HepG2 (cell line): ENCODE data around the gene RANBP3. TPM values are rescaled to one million over a fixed set of nuclear protein-coding genes. Genes with fewer than 3 reads are reported as not detected.

Source experiments
- ARNT ChIP-seq: fragments of 450-650 bp; IDR thresholded peaks from 2 replicates; pipeline ENCODE4 v1.6.1; 2017
- FOXO1 ChIP-seq: sonication (generic); formaldehyde crosslinking; IDR thresholded peaks from 2 replicates; pipeline ENCODE4 v1.4.0; 2020; ENCODE audit warnings: missing genetic modification reagents
- MXI1 ChIP-seq: IDR thresholded peaks from 3 replicates; pipeline ENCODE4 v1.6.1; 2012; ENCODE audit warnings: low read depth, low read length, inconsistent platforms, borderline replicate concordance
- REPIN1 ChIP-seq: sonication (generic); formaldehyde crosslinking; IDR thresholded peaks from 2 replicates; pipeline ENCODE4 v1.8.0; 2022; ENCODE audit warnings: missing genetic modification reagents, low read depth, mild to moderate bottlenecking, borderline replicate concordance
- SOX5 ChIP-seq: IDR thresholded peaks from 2 replicates; pipeline ENCODE4 v1.6.1; 2016; ENCODE audit warnings: borderline replicate concordance
- ZNF10 ChIP-seq: sonication (generic); formaldehyde crosslinking; IDR thresholded peaks from 2 replicates; pipeline ENCODE4 v1.4.0; 2020; ENCODE audit warnings: mild to moderate bottlenecking, low read depth, missing genetic modification reagents, borderline replicate concordance
- ZNF101 ChIP-seq: sonication (generic); formaldehyde crosslinking; IDR thresholded peaks from 2 replicates; pipeline ENCODE4 v1.4.0; 2020; ENCODE audit warnings: mild to moderate bottlenecking, low read depth, missing genetic modification reagents, borderline replicate concordance
- ZNF160 ChIP-seq: sonication (generic); formaldehyde crosslinking; IDR thresholded peaks from 2 replicates; pipeline ENCODE4 v1.8.0; 2022; ENCODE audit warnings: mild to moderate bottlenecking, inconsistent platforms, missing genetic modification reagents
- ZNF75D ChIP-seq: sonication (generic); formaldehyde crosslinking; IDR thresholded peaks from 2 replicates; pipeline ENCODE4 v1.8.1; 2023; ENCODE audit warnings: missing genetic modification reagents, mild to moderate bottlenecking, borderline replicate concordance
- ZNF816 ChIP-seq: sonication (generic); formaldehyde crosslinking; IDR thresholded peaks from 2 replicates; pipeline ENCODE4 v1.8.0; 2022; ENCODE audit warnings: missing genetic modification reagents, mild to moderate bottlenecking, borderline replicate concordance
- polyA plus RNA-seq, 8 experiments: library from polyadenylated mRNA; depleted of rRNA in 3 of 8; stranded (reverse) in 7 of 8; unstranded in 1 of 8; fragments of >200 nt; fragmentation: Illumina TruSeq in 4 of 8; extraction: Trizol in 4 of 8; gene quantifications; 2 replicates each; pipeline versions ENCODE4 v1.2.1 to v1.2.3, GENCODE V29; 2011 to 2016; ENCODE audit warnings: low read depth in 4 of 8, missing spikeins in 1 of 8, mixed read lengths in 1 of 8; ENCODE audit not compliant: insufficient read depth in 1 of 8
- total RNA-seq, 5 experiments: library from RNA; depleted of rRNA; stranded (reverse); fragments of >200 nt; fragmentation: Illumina TruSeq; extraction: Trizol; gene quantifications; 2 replicates each; pipeline ENCODE4 v1.2.3, GENCODE V29; 2016; ENCODE audit warnings: low read depth in 1 of 5
- TF ChIP-seq, protein P1 (sequence below): IDR thresholded peaks from 2 replicates; pipeline ENCODE4 v1.6.1; 2018; ENCODE audit warnings: missing genetic modification reagents, mild to moderate bottlenecking, missing compliant biosample characterization
- TF ChIP-seq, protein P2 (sequence below): IDR thresholded peaks from 2 replicates; pipeline ENCODE4 v1.6.1; 2016; ENCODE audit warnings: low read depth
- TF ChIP-seq, protein P3 (sequence below): sonication (generic); formaldehyde crosslinking; conservative IDR thresholded peaks from 2 replicates; pipeline ENCODE4 v1.8.0; 2022; ENCODE audit warnings: mild to moderate bottlenecking, moderate library complexity, missing genetic modification reagents
- TF ChIP-seq, protein P4 (sequence below), 2 experiments: sonication (generic) in 1 of 2; formaldehyde crosslinking in 1 of 2; IDR thresholded peaks; 2 replicates each; pipeline versions ENCODE4 v1.4.0 to v1.6.1; 2016 to 2020; ENCODE audit warnings: borderline replicate concordance in 1 of 2, low read depth in 1 of 2, mild to moderate bottlenecking in 1 of 2, missing genetic modification reagents in 1 of 2
- TF ChIP-seq, protein P5 (sequence below): sonication (generic); formaldehyde crosslinking; conservative IDR thresholded peaks from 2 replicates; pipeline ENCODE4 v1.8.0; 2022; ENCODE audit warnings: low read depth, missing genetic modification reagents

The RANBP3 gene
- total and polyA plus RNA-seq, 2 of the 13 experiments (the other 11 are each of a cell fraction or from before 2014, with no cell fraction given) = 39.5 to 149 TPM

DNA sequence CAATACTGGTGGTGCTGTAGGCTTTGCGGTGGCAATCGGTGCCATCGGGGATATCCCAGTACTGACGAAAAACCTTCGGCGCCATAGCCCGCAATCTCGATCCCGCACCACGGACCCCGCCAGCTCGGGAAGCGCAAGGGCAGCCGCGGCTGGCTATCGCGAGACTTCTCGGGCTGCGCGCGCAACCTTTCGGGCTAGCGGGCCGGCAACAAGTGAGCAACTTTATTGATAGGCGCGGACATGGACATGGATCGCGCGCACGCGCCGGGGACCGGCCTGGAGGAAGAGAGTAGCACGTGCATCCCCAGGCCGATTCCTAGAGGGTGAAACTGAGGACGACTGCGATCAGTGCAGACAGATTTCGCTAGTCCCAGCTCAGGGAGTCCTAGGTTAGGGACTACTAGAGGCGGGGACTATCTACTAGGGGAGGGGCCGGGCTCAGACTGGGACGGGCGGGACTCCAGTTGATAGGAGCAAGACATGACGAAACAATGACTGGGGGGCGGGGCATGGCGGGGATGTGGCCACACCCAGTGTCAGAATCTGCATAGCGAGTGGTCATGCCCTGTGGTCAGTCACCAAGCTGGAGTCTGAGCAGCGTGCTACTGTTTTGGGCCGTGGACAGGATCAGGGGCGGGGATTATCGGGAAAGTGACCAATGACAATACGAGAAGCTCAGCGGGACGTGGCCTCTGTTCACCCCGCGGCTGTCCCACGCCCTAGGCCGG lies 74.2 kb downstream of the RANBP3 start, which contains the start of gene NDUFA11 (continued):
- TF ChIP-seq, protein P1, sequence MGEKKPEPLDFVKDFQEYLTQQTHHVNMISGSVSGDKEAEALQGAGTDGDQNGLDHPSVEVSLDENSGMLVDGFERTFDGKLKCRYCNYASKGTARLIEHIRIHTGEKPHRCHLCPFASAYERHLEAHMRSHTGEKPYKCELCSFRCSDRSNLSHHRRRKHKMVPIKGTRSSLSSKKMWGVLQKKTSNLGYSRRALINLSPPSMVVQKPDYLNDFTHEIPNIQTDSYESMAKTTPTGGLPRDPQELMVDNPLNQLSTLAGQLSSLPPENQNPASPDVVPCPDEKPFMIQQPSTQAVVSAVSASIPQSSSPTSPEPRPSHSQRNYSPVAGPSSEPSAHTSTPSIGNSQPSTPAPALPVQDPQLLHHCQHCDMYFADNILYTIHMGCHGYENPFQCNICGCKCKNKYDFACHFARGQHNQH (CRISPR knock-in tag) = peak; percentile 69; the same call in 1 of the 2 replicates
- TF ChIP-seq ZNF101 = no peak; the same call in 1 of the 2 replicates
- TF ChIP-seq SOX5 (CRISPR knock-in tag) = no peak
- no peak for TF ChIP-seq ARNT
- TF ChIP-seq FOXO1 (CRISPR knock-in tag) = peak; percentile 64; the same call in 1 of the 2 replicates
- TF ChIP-seq MXI1 = peak; percentile 73; the same call in 1 of the 3 replicates
- TF ChIP-seq, protein P2, sequence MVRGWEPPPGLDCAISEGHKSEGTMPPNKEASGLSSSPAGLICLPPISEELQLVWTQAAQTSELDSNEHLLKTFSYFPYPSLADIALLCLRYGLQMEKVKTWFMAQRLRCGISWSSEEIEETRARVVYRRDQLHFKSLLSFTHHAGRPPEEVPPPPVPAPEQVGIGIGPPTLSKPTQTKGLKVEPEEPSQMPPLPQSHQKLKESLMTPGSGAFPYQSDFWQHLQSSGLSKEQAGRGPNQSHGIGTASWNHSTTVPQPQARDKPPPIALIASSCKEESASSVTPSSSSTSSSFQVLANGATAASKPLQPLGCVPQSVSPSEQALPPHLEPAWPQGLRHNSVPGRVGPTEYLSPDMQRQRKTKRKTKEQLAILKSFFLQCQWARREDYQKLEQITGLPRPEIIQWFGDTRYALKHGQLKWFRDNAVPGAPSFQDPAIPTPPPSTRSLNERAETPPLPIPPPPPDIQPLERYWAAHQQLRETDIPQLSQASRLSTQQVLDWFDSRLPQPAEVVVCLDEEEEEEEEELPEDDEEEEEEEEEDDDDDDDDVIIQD (CRISPR knock-in tag) = no peak
- no peak for TF ChIP-seq ZNF10 (CRISPR knock-in tag)
- TF ChIP-seq, protein P3, sequence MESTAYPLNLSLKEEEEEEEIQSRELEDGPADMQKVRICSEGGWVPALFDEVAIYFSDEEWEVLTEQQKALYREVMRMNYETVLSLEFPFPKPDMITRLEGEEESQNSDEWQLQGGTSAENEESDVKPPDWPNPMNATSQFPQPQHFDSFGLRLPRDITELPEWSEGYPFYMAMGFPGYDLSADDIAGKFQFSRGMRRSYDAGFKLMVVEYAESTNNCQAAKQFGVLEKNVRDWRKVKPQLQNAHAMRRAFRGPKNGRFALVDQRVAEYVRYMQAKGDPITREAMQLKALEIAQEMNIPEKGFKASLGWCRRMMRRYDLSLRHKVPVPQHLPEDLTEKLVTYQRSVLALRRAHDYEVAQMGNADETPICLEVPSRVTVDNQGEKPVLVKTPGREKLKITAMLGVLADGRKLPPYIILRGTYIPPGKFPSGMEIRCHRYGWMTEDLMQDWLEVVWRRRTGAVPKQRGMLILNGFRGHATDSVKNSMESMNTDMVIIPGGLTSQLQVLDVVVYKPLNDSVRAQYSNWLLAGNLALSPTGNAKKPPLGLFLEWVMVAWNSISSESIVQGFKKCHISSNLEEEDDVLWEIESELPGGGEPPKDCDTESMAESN = no peak
- peak; percentile 85; the same call in 1 of the 2 replicates for TF ChIP-seq REPIN1
- TF ChIP-seq, protein P4, sequence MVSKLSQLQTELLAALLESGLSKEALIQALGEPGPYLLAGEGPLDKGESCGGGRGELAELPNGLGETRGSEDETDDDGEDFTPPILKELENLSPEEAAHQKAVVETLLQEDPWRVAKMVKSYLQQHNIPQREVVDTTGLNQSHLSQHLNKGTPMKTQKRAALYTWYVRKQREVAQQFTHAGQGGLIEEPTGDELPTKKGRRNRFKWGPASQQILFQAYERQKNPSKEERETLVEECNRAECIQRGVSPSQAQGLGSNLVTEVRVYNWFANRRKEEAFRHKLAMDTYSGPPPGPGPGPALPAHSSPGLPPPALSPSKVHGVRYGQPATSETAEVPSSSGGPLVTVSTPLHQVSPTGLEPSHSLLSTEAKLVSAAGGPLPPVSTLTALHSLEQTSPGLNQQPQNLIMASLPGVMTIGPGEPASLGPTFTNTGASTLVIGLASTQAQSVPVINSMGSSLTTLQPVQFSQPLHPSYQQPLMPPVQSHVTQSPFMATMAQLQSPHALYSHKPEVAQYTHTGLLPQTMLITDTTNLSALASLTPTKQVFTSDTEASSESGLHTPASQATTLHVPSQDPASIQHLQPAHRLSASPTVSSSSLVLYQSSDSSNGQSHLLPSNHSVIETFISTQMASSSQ (IDR thresholded peaks at IDR 0.05; ENCODE audit: low read depth) = peak; percentile 50; the same call in 1 of the 2 replicates
- TF ChIP-seq, protein P4 (CRISPR knock-in tag; IDR thresholded peaks at IDR 0.05; ENCODE audit: borderline replicate concordance) = peak; percentile 85
- TF ChIP-seq, protein P5, sequence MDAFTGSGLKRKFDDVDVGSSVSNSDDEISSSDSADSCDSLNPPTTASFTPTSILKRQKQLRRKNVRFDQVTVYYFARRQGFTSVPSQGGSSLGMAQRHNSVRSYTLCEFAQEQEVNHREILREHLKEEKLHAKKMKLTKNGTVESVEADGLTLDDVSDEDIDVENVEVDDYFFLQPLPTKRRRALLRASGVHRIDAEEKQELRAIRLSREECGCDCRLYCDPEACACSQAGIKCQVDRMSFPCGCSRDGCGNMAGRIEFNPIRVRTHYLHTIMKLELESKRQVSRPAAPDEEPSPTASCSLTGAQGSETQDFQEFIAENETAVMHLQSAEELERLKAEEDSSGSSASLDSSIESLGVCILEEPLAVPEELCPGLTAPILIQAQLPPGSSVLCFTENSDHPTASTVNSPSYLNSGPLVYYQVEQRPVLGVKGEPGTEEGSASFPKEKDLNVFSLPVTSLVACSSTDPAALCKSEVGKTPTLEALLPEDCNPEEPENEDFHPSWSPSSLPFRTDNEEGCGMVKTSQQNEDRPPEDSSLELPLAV (CRISPR knock-in tag) = no peak
- 0 out of 2 replicates have a peak, but pooled peaks have one; percentile 64 for TF ChIP-seq ZNF75D (CRISPR knock-in tag)
- TF ChIP-seq ZNF160 (CRISPR knock-in tag) = peak; percentile 51; the same call in 1 of the 2 replicates
- TF ChIP-seq ZNF816 (CRISPR knock-in tag) = peak; percentile 83; the same call in 1 of the 2 replicates
